ENCODE data around the gene PA2G4.

- TF ChIP-seq POLR2AphosphoS5 (IDR thresholded peaks at IDR 0.05) (no peak), CTCF (IDR thresholded peaks at IDR 0.05) (no peak)
Measured at GRCh38 chr12:56154246-56154771, 50.0 kb downstream of the PA2G4 start.
